ENCODE data around the gene GRAMD1B. TPM values are rescaled to one million over a fixed set of nuclear protein-coding genes. Genes with fewer than 3 reads are reported as not detected.

GRAMD1B gene
- total RNA-seq, 1 donor from 2014 or later, result 1.4 TPM

GRCh38 chr11:123527526-123527925, 97.5 kb downstream of the GRAMD1B start:
- TF ChIP-seq CTCF (IDR thresholded peaks at IDR 0.05), result no peak
- H3K4me1 ChIP-seq, result no peaks in the 10 kb centered on the region
- DNase-seq (ENCODE audit: low spot score in 2 of 2), result no peak
- no peaks in the 10 kb centered on the region for H3K9me3 ChIP-seq
- H3K27me3 ChIP-seq, result no peaks in the 10 kb centered on the region
- intact Hi-C loops (cut with DNase I), result no loop called here
- H3K36me3 ChIP-seq, result no peaks in the 10 kb centered on the region
- no peak overlapping the region for H3K27ac ChIP-seq
- no peak overlapping the region for H3K4me3 ChIP-seq

- Histone ChIP-seq H3K27ac (no peak overlapping the region), H3K4me1 (no peaks in the 10 kb centered on the region), H3K27me3 (no peaks in the 10 kb centered on the region), H3K9me3 (no peaks in the 10 kb centered on the region), H3K4me3 (no peak overlapping the region), H3K36me3 (no peaks in the 10 kb centered on the region)
- no peak for DNase-seq (ENCODE audit: low spot score in 2 of 2)
- TF ChIP-seq CTCF (IDR thresholded peaks at IDR 0.05), result no peak
- intact Hi-C loops (cut with DNase I), result no loop called here
These were observed 97.9 kb downstream of the GRAMD1B start for GRCh38 chr11:123527947-123528346.

GRCh38 chr11:123531325-123531724, 101.3 kb downstream of the GRAMD1B start:
- no peak for DNase-seq (ENCODE audit: low spot score in 2 of 2)
- intact Hi-C loops (cut with DNase I), result no loop called here
- no peaks in the 10 kb centered on the region for H3K9me3 ChIP-seq
- H3K4me3 ChIP-seq, result no peak overlapping the region
- no peak for TF ChIP-seq CTCF (IDR thresholded peaks at IDR 0.05)
- no peaks in the 10 kb centered on the region for H3K27me3 ChIP-seq
- no peaks in the 10 kb centered on the region for H3K4me1 ChIP-seq
- H3K27ac ChIP-seq, result no peak overlapping the region
- no peaks in the 10 kb centered on the region for H3K36me3 ChIP-seq

DNA sequence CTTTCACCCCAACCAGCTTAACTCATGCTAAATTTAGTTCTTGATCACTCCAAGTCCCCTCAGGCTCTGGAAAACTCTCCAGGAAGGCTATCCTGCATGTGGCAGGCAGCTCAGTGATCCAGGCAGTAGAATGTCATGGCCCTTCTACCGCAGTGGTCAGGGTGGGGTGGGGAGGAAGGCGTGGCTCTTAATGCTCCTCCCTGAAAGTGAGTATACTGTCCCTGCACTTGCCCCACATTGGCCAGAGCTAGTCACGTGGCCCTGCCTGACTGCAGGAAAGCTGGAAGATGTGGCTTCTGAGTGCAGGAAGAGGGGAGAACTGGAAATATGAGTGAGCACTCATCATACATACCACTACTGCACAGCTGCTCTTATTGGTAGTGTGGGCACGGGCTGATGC, 102.1 kb downstream of the GRAMD1B start:
- H3K9me3 ChIP-seq, result no peaks in the 10 kb centered on the region
- no peak for TF ChIP-seq CTCF (IDR thresholded peaks at IDR 0.05)
- H3K36me3 ChIP-seq, result no peaks in the 10 kb centered on the region
- intact Hi-C loops (cut with DNase I), result no loop called here
- H3K4me1 ChIP-seq, result no peaks in the 10 kb centered on the region
- H3K27ac ChIP-seq, result no peak overlapping the region
- no peak overlapping the region for H3K4me3 ChIP-seq
- no peak for DNase-seq (ENCODE audit: low spot score in 2 of 2)
- no peaks in the 10 kb centered on the region for H3K27me3 ChIP-seq

- no peak for TF ChIP-seq CTCF (IDR thresholded peaks at IDR 0.05)
- H3K4me1 ChIP-seq, result no peaks in the 10 kb centered on the region
- no peak for DNase-seq (ENCODE audit: low spot score in 2 of 2)
- intact Hi-C loops (cut with DNase I), result no loop called here
- H3K27me3 ChIP-seq, result no peaks in the 10 kb centered on the region
- H3K4me3 ChIP-seq, result no peak overlapping the region
- H3K36me3 ChIP-seq, result no peaks in the 10 kb centered on the region
- H3K9me3 ChIP-seq, result no peaks in the 10 kb centered on the region
- H3K27ac ChIP-seq, result no peak overlapping the region
These were observed 105.3 kb downstream of the GRAMD1B start for GRCh38 chr11:123535401-123535800.
